HG03175 (cell line): ENCODE measurements around the gene GRIK1.

Source experiments
- ATAC-seq: cut with Tn5 transposase; IDR thresholded peaks from one replicate; pipeline ENCODE4 v1.9.1; 2021; ENCODE audit warnings: mild to moderate bottlenecking, moderate library complexity; ENCODE audit not compliant: unreplicated experiment

GRIK1 gene

DNA sequence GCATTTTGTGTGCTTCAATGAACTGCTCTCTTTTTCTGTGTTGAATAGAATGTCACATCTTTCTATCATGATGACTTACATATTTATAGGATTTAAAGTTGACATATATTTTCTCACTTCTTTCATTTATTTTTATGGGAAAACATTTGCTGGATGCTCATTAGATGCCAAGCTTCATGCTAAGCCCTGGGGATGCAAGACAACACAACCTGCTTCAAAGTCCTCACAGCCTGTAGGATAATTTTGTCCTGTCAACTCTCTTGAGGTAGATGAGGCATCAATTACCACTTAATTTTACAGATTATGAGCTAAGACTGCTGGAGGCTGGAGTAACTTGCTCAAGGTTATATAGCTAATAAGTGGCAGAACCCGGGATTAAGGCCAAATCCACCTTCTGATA is 264.3 kb downstream of the GRIK1 start:
- no peak for ATAC-seq

DNA sequence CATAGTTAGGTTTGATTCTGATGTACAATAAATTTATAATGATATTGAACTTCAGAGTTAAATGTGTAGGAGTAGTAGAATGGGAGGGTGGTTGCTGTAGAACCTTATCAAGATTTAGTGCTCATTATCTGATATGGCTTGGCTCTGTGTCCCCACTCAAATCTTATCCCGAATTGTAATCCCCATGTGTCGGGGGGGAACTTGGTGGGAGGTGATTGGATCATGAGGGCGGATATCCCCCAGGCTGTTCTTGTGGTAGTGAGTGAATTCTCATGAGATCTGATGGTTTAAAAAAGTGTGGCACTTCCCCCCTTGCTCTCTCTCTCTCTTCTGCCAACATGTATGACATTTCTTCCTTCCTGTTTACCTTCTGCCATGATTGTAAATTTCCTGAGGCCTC is 265.5 kb downstream of the GRIK1 start:
- ATAC-seq: no peak

- no peak for ATAC-seq
Observed at GRCh38 chr21:29673096-29673610, 266.6 kb downstream of the GRIK1 start.

DNA sequence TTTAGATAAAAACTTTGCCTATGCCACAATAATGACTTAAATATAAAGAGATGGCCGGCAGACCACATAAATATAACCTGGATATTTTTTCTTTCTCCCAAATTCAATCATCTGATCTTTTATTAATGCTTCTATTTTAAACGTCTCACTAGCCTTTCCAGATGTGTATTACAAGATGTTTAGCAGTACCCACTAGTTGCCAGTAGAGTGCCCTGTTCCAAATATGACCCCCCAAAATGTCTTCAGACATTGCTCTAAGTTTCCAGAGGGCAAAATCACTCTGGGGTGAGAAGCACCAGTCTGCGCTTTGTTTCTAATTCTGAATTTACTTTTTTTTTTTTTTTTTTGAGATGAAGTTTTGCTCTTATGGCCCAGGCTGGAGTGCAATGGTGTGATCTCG is 268.1 kb downstream of the GRIK1 start:
- ATAC-seq: no peak

DNA sequence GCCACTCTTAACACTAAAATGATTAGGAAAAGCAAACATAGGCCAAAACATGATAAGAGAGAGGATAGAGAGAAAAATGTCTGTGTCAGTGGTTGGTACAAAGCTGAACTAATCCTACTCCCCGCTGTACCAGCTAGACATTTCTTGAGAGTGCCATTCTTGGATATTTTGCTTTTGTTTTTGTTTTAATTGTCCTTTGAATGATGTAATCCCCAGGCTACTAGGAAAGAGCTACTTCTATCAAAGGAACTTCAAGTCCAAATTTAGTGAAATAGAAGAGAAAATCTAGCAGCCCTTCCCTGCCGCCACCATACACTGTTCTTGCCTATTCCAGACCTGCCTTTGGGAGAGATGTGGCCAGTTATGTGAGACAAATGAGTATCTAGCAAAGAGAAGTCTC is 269.6 kb downstream of the GRIK1 start:
- ATAC-seq: no peak

- peak; percentile 71 for ATAC-seq
Observed at GRCh38 chr21:29669416-29669815, 270.4 kb downstream of the GRIK1 start.

DNA sequence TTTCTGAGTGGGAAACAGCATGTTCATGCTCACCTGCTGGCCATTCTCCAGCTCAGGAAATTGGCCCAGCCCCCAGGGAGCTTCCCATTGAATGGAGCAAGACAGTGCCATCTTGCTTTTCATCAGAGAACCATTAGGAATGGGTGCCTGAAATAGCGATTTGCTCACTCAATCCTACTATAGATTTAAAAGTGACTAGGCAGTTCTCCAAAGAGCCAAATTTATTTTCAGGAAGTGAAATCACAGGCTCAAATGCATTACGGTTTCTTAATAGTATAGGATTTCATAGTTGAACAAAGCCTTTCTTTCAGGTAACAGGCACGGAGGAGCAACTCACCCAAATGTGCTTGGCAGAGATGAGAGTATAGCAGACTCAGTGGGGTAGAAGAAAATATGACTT is 272.1 kb downstream of the GRIK1 start:
- no peak for ATAC-seq

DNA sequence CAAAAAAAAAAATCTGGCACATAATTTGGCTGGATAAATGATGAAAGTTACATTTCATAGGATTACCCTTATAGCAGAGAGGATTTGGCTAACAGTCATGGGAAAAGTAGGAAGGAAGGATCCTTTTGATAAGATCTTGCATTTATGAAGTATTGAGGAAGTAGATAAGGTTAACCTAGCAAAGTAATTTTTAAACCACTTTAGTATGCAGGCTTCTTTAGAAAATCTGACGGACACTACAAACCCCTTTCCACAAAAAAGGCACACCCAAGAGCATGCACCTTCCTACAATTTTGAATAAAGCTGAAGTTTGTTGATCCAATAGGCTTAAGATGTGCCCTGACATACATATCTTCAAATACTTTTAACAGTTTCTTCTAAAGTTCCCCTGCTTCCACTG is 275.2 kb downstream of the GRIK1 start:
- no peak for ATAC-seq

GRCh38 chr21:29661672-29662442 is 277.9 kb downstream of the GRIK1 start:
- ATAC-seq: no peak

GRCh38 chr21:29660047-29660720 is 279.6 kb downstream of the GRIK1 start:
- no peak for ATAC-seq

- ATAC-seq: no peak
Observed at GRCh38 chr21:29658934-29659203, 280.9 kb downstream of the GRIK1 start.

DNA sequence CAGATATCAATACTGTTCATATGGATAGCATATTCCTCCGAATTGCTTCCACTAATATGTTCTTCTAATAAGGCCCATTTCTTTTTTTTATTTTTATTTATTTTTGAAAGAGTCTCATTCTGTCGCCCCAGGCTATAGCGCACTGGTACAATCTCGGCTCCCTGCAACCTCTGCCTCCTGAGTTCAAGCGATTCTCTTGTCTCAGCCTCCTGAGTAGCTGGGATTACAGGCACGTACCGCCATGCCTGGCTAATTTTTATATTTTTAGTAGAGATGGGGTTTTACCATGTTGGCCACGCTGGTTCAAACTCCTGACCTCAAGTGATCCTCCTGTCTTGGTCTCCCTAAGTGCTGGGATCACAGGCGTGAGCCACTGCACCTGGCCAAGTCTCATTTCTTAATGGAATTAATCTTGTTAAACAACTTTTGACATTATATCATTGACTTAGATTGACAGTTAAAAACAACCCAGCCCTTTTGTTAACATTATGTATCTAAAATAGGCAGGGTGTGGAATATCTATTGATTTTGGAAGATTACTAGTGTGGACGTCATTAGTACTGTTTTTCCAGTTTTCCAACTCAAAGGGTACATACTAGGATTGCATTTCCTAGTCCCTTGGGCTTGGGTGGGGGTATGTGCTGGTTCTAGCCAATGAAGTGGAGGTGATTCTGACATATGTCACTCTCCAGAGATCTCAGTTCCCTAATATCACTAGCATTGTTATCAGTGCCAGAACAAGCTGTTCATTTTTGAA is 281.4 kb downstream of the GRIK1 start:
- no peak for ATAC-seq

DNA sequence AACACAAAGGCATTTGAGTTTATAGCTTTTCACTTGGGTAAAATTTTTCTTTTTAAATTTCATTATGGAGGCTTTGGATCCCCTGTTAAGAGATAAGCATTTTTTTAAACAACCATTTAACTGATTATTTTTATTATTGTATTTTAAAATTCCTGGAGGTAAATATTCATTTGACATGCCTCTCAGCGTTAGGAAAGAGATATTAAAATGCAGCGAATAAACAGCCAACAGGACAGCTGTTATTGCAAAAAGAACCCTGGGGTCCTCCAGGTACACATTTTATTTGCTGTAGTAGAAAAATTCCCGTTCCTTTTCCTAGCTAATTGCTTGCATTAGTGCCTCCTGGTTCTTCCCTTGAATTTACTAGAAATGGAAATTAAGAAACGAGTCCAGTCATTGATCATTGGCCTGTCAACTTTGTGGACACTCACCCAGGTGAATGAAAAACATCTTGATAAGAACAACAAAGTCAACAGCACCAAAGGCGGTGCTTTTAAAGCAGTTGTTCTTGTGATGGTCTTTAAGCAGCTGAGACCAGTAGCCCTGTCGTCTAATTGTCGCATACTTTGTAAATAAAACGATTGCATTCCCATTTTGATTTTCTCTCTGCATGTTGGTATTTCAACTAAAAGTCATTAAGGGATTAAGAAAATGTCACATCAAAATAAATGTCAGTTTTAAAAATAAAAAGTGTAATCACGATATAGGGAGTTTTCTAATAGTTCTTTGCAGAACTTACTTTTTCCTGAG is 282.4 kb downstream of the GRIK1 start:
- no peak for ATAC-seq

DNA sequence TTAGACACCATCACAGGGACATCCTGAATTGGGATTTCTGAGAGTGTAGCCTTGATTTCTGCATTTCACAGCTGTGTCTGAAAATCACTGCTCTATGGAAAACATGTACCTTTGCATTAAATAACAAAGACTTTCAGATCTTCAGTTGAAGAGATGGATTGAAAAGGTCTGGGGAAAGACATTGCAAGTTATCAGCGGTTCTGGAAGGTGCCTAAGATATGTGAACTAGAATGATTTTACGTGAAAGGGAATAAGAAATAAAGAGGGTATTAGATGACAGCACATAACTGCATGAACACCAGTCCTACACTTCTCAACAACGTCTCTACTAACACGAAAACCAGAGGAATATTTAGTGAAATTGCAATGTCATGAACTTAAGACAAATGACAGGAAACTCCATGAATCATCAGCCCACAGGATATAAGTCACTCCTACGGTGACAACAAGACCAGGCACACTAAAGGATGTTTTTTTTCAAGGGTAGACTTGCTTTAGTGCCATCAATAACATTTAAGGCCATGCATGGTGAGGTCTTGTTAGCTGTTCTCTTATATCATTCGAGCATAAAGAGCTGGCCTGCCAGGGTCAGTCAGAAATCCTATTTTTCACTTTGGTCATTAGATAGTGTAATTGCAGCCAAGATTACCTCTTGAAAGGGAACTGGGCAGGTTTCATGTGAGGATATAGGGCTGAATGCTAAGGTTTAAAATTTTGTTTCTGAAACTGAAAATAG is 283.1 kb downstream of the GRIK1 start:
- ATAC-seq: no peak

DNA sequence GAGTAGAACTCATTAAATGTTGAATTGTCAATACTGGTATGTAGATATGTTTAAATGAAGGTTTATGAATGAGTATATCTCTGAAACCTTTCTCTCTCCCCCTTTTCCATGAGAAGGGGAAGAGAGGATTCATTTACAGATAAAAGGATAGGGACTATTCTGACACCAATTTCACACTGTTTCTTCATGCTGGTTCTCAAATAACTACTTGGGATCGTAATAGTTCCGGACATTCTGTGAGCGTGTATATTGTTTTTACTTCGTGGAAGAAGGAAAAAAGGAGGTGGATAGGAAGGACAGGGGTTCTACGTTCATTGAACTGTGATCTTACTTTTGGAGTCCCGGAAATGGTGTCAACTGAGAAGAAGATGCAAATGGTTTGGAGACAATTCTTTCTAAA is 284.2 kb downstream of the GRIK1 start:
- ATAC-seq: no peak

DNA sequence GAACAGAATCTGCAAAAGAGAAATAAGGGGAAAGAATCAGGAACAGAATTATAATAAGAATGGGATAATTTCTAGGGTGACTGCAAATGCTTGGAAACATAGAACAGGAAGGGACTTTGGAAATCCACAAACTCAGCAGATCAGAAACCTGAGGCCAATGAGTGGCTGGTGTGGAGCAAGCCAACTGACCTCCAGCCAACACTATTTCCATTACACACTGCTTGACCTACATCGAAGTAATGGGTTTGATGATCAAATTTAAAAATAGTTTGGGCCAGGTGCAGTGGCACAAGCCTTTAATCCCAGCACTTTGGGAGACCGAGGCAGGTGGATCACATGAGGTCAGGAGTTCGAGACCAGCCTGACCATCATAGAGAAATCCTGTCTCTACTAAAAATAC is 284.9 kb downstream of the GRIK1 start:
- ATAC-seq: no peak

GRCh38 chr21:29654203-29654602 is 285.6 kb downstream of the GRIK1 start:
- ATAC-seq: no peak

DNA sequence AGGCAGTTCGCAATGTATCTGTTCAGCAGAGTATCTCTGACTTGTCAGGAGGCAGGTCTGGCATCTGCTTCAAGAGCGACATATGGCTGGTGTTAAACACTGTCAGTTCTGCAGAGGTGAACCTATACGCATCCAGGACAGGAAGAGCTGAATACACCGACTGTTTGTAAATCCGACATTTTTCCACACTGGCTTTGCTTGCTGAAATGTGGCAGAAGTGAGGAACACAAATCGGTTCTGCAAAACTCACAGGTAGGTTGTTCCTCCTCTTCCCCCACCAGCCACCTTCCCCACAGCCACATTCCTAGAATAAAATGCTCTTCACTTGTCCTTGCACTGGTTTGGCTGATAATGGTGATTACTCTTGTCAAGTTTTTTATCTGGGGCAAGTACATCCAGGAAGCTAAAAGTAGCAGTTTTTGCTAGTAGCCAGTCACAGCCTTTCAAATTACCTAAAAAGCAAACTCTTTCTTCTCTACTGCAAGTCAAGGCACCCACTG is 289.2 kb downstream of the GRIK1 start:
- ATAC-seq: no peak

GRCh38 chr21:29649406-29649814 is 290.4 kb downstream of the GRIK1 start:
- no peak for ATAC-seq

GRCh38 chr21:29648710-29649240 is 291.0 kb downstream of the GRIK1 start:
- ATAC-seq: no peak
